Endometrial microvascular endothelial cells (primary cell): Measurements from ENCODE around the gene ILK. TPM values are rescaled to one million over a fixed set of nuclear protein-coding genes. Genes with fewer than 3 reads are reported as not detected.

ENCODE experiments used
- in situ Hi-C: cut with HindIII; loops from 2 replicates; pipeline ENCODE4 v1.10.0; 2017; ENCODE audit warnings: low sequenced_read_pairs, low pct_unique_long_range_greater_than_20kb; ENCODE audit errors: inconsistent ontology term
- total RNA-seq: library from RNA; depleted of rRNA; stranded (reverse); fragments of >200 nt; gene quantifications from one replicate; pipeline ENCODE4 v1.2.3, GENCODE V29; 2015; ENCODE audit errors: inconsistent ontology term

Gene ILK
- total RNA-seq, 1 donor from 2014 or later: 247 TPM

DNA sequence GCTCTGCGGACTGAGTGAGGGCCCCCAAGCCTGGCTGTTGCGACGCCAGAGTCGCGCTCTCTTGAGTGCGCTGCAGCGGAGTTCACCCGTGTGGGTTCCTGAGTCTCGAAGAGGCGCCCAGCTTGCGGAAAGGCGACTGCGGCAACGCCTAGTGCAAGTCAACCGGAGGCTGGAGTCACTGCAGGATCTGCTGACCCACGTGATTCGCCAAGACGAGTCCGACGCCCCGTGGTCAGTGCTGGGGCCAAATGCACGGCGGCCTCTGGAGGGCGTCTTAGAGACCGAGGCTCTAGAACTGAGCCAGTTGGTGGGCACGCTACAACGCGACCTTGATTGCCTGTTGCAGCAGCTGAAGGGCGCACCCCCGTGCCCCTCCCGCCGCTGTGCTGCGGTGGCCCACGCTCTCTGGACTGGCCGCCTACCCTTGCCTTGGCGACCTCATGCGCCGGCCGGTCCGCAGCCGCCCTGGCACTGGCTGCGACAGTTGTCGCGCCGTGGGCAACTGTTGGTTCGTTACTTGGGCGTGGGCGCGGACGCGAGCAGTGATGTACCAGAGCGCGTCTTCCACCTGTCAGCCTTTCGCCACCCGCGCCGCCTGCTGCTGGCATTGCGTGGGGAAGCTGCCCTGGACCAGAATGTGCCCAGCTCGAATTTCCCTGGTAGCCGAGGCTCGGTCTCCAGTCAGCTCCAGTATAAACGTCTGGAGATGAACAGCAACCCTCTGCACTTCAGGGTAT is 32.7 kb upstream of the ILK start:
- in situ Hi-C loops: no loop called here

DNA sequence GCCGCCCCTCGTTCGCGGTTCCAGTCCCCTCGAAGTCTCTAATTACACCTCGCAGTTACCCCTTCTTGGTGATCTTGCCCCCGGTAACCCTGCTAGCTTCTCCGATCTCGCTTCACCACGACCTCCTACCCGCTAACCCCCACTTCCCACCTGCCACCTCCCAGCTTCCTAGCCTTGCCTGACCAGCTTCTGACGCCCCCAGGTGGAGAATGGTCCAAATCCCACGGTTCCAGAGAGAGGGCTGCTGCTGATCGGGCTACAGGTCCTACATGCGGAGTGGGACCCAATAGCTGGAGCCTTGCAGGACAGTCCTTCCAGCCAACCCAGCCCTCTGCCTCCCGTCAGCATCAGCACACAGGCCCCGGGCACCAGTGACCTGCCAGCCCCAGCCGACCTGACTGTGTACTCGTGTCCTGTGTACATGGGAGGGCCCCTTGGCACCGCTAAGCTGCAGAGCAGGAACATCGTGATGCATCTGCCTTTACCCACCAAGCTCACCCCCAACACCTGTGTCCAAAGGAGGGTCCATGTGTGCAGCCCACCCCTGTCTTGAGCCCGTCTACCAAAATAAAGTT is 32.1 kb upstream of the ILK start:
- in situ Hi-C loops: no loop called here

DNA sequence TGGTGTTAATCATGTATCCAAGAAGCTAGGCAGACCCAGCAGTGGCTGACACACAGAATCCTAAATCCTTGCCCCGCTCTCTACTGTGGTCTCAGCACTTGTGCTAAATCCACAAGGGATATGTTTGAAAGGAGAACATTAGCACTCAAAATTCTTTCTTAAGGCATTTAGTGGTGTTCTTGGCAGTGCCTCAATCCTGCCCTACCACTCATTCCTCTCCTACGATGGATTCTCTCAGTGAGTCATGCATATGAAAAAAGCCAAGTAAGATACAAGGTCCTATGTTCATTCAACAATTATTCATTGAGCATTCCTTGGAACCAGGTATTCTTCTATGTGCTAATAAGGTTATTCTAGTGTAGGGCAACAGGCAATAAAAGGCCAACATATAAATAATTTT is 31.4 kb upstream of the ILK start:
- in situ Hi-C loops: no loop called here

DNA sequence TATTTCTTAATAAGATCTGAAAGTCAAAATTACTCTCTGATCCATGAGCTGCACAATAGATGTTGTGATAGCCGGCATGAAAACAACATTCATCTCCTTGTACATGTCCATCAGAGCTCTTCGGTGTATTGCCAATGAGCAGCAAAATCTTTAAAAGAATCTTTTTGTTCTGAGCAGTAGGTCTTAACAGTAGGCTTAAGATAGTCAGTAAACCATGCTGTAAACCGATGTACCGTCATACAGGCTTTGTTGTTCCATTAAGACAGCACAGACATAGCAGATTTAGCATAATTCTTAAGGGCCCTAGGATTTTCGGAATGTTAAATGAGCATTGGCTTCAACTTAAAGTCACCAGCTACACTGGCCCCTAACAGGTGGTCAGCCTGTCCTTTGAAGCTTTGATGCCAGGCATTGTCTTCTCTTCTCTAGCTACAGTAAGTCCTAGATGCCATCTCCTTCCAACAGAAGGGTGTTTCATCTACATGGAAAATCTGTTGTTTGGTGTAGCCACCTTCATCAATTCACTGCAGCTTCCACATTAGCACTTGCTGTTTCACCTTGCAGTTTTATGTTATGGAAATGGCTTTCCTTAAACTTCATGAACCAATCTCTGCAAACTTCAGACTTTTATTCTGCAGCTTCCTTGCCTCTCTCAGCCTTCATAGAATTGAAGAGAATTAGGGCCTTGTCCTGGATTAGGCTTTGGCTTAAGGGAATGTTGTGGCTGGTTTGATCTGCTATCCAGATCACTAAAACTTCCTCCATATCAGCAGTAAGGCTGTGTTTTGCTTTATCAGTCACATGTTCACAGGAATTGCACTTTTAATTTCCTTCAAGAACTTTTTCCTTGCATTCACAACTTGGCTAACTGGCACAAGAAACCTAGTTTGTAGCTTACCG is 28.5 kb upstream of the ILK start:
- in situ Hi-C loops: no loop called here

DNA sequence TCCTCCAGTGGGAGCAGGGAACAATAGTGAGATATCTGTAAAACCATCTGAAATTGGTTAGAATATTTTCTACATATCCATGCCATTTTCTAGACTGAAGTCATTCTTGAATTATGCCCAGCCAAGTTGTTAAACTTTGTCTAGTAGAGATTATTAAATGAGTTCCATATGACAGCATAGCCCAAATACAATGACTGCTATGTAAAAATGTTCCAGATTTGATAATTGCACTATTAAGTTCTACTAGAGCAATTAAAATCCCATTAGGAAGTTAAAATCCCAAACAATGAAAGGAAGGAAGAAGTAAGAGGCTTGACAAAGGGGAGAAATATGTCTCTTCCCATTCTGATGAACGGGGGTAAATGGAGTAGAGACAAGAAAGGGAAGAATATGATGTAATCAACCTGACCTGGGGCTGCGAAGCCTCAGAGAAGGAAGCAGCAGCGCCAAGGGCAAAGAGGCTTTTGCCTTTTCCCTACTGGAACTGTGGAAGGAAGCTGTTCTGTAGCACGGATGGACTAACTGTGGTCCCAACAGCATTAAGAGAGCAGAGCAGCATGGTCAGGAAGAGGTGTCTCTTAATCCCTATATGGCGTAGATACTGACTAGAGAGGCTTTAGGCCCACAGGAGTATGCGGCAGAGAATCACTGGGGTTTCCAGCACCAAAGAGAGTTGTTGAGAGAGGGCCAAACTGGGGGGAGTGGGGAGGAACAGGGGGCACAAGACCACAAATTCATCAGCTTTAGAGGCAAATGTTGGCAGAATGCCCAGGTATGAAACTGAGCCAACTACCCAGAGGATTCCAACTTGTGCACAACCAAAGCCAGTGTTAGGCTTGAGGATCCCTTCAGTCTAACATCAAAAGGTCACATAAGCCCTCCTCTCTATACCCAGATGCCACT is 26.9 kb upstream of the ILK start:
- in situ Hi-C loops: no loop called here

DNA sequence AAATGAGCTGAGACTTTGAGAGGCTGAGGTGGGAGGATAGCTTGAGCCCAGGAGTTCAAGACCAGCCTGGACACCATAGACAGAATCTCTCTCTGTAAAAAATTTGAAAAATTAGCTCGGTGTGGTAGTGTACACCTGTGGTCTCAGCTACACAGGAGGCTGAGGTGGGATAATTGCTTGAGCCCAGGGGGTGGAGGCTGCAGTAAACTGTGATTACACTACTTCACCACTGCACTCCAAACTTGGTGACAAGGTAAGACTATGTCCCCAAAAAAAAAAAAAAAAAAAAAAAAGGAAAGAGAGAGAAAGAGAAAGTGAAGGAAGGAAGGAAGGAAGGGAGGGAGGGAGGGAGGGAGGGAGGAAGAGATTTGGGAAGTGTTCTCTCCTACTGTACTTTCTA is 25.4 kb upstream of the ILK start:
- in situ Hi-C loops: no loop called here

DNA sequence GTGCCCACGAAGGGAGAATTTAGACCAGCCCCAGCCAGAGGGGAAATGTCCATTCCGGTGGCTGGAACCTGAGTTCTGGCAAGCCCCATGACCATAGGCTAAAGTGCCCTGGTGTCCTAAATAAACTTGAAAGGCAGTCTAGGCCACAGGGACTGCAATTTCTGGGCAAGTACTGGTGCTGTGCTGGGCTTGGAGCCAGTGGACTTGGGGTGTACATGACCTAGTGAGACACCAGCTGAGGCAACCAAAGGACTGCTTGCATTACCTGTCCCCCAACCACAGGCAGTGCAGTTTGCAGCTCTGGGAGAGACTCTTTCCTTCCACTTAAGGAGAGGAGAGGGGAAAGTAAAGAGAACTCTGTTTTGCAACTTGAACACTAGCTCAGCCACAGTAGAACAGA is 23.9 kb upstream of the ILK start:
- in situ Hi-C loops: no loop called here

DNA sequence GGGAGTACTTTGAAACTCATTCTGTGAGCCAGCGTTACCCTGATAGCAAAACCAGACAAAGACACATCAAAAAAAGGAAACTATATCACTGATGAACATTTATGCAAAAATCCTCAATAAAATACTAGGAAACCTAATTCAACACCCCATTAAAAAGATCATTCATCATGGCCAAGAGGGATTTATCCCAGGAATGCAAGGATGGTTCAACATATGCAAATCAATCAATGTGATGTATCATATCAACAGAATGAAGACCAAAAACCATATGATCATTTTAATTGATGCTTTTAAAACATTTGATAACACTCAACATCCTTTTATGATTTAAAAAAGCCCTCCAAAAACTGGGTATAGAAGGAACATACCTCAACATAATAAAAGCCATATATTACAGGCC is 20.0 kb upstream of the ILK start:
- in situ Hi-C loops: no loop called here

DNA sequence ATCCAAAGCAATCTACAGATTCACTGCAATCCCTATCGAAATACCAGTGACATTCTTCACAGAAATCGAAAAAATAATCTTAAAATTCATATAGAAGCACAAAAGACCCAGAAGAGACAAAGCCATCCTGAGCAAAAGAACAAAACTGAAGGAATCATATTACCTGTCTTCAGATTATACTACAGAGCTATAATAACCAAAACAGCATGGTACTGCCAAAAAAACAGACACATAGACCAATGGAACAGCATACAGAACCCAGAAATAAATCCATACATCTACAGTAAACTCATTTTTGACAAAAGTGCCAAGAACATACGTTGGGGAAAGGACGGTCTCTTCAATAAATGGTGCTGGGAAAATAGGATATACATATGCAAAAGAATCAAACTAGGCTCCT is 19.0 kb upstream of the ILK start:
- in situ Hi-C loops: no loop called here

DNA sequence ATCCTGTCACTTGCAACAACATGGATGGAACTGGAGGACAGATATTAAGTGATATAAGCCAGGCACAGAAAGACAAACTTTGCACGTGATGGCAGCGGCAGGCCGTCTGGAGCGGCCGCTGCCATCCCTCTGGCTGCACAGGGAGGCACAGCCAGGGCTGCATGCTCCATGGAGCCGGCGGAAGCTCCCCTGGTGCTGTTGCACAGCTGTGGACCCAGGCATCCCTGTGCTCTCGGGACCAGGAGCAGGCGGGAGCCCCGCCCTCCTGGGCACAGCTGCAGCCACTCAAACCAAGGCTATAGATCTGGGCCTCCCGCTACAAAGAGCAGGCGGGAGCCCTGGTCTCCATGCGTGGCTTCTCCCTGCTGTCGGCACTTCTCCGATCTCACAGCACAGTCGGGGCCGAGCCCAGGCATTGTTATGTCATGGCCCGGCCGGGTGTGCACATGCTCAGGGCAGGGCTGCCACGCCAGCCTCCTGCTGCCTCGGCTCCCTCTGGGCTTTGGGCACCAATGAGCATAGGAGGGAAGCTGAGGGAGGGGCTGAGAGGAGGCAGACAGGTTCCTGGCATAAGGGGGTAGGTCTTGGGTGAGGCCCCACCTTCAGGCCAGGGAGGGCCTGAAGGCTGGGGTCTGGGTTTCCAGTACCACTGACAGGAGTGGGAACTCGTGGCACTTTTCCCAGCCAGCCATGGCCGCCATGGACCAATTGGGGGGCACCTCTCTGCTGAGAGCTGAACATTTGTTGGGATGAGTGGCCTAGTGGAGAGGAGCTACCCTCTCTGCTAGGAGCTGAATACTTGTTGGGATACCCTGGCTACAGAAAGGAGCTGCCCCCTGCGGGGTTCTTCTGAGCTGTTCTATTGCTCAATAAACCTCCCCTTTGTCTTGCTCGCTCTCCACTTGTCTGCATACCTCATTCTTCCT is 16.9 kb upstream of the ILK start:
- in situ Hi-C loops: no loop called here

DNA sequence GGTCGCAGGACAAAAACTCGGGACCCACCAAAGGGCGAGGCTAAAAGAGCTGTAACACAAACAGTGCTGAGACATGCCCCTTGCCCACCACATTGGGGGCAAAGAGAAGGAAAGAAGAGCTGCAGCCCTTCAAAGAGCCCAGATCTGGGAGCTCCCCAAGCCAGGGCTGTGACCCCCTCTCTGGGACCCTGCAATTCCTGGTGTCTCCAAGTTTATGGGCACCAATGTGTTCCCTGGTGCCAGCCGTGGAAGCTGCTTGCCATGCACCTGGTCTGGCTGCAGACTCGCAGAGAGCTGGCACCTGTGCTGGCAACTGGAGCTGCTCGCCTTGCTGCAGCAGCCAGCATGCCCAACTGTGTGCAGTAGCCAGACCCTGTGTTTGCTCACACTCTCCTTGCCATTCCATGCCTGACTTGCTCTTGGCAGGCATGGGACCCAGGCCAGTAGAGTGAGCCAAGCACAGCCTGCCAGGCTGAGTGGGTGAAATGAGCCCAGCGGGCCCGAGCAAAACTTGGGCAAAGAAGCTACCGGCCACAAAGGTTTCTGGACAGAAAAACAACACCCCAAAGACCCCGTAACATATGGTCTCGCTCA is 16.1 kb upstream of the ILK start:
- in situ Hi-C loops: no loop called here

DNA sequence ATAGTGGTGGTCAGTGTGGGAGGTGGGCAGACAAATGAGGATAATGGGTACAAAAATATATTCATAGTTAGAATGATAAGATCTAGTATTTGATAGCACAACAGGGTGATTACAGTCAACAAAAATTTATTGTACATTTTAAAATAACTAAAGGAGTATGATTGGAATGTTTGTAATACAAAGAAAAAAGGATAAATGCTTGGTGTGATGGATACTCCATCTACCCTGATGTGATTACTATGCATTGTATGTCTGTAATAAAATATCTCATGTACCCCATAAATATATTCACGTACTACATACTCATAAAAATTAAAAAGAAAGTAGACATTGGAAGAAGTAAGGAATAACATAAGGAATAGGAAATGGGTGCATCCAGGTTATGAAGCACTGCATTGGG is 15.6 kb upstream of the ILK start:
- in situ Hi-C loops: no loop called here

DNA sequence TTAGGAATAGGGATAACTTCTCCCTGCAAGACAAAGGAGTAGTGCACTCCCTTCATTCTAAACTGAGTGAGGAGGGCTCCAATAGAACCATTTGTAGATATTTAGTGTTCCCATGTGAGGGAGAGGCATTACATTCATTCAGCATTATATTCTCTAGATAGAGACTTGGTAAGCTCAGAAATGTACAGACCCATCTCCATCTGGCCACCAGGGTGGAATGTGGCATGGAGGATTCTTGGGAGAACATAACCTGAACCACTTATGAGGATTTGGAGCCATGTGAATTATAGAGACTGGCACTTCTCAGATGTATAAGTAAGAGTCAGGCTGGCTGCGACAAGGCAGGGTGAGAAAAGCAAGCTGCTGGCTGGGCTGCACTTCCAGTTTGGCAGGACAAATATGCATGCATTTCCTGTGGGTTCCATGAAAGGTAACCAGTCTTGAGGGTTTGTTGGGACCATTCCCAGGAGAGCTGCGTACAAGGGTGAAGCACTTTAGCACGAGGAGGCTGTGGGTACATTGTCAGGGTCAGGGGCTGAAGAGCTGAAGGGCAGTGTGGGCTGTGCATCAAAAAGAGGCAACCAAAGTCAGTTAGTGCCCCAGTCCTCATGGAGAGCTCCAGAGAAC is 9.3 kb upstream of the ILK start:
- in situ Hi-C loops: no loop called here

DNA sequence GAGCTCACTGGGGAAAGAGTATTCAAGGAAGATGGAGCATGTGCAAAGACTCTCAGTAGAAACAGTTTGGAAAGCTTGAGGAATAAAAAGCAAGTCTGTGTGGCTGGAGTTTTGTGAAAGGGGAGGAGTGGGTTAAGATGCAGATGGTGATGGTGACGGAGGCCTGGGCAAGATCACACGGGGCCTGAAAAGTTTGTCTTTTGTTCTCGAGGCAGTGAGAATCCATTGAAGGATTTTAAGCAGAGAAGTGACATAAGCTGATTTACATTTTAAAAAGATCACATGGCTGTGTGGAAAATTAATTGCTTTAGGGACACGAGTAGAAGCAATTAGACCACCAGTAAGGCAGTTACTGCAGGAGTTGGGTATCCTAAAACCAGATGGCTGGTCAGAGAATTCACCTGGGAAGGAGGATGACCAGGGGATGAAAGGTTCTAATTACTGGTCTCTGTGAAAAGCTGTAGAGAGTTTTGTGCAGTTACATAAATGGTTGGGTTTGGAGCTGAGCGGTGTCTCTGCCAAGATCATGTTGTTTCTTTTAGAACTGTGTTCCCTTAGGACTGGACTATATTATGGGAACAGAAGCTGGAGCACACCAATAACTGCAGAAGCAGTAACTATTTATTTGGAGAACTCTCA is 7.2 kb upstream of the ILK start:
- in situ Hi-C loops: no loop called here

DNA sequence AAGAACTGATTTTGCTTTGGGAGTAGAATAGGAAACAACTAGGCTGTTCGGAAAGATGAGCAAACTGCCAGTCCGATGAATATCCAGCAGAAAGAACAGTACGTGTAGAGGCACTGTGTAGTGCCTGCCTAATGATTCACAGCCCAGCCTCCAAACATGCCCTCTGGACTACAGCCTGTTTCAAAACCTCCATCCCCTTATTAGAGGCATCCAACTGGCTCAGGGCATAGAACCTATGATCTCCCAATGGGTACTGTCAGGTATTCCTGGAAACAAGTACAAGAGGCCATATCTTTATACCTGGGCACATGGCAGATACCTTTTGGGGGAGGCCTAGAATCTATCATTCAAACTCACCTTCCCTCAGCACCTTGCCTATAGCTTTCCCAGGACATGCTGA is 5.0 kb upstream of the ILK start:
- in situ Hi-C loops: no loop called here

DNA sequence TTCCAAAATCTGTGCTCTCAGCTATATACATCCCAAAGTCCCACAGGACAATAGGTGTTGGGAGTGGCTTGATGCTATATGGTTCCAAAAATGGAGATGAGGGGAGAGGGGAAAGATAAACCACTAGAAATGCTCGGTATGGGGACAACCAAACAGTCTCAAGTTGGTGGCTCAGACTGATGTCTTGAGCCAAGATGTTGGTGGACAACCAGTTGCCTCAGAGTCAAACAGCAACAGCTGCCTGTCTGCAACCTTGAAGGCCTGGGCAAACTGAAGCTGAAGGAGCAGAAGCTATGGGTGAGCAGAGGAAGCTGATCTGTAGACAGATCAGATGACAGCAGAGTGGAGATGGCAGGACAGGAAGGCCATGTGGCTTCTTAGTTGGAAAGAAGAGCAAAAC is 4.1 kb upstream of the ILK start:
- in situ Hi-C loops: no loop called here

DNA sequence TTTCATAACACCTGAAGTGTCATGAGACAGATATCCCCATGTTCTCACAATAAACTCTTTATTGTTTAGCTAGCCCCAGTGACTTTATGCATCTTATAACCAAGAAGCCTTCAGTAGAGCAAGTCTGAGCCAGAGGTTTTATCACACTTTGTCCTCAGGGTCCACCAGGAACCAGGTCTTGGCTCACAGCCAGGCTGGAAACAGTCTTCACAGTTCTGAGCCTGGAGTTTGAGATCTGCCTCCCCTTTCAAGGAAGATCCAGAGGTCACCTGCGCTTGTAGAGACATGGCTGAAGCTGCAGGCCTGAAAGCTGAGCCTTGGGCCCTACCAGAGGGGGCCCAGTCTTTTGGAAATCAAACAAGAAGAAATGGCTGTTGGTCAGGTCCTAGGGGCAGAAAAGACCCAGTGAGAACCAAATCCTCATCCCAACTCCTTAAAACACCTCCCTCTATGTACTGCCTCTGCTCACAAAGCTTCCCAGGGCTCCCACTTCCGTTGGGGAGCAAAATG is 3.6 kb upstream of the ILK start:
- in situ Hi-C loops: loop anchor here (25.0 kb wide), 1 partner anchor 188 kb away; the partner anchor contains the start of gene APBB1
